Brain microvascular endothelial cell (primary cell): Measurements from ENCODE around the gene RRP1.

ENCODE experiments used
- DNase-seq: peaks from one replicate; pipeline ENCODE4 v3.0.0-alpha.2; 2020
- H3K27ac ChIP-seq: fragments of 250-450 bp; sonication (Bioruptor Pico); 2 replicates; pipeline ENCODE4 v1.5.1; 2020; ENCODE audit warnings: mild to moderate bottlenecking, moderate library complexity
- H3K27me3 ChIP-seq: fragments of 250-450 bp; sonication (Bioruptor Pico); replicated peaks from 2 replicates; pipeline ENCODE4 v1.5.1; 2020; ENCODE audit warnings: mild to moderate bottlenecking
- H3K36me3 ChIP-seq: fragments of 250-450 bp; sonication (Bioruptor Pico); replicated peaks from 2 replicates; pipeline ENCODE4 v1.5.1; 2020; ENCODE audit warnings: mild to moderate bottlenecking
- H3K4me3 ChIP-seq: 2 replicates; pipeline ENCODE4 v1.5.1; 2011; ENCODE audit warnings: low read depth, mild to moderate bottlenecking, control low read depth, low read length, moderate library complexity
- CTCF ChIP-seq: IDR thresholded peaks from 2 replicates; pipeline ENCODE4 v1.5.1; 2011; ENCODE audit warnings: low read depth, mild to moderate bottlenecking, moderate library complexity, low read length, control low read depth, inconsistent platforms; ENCODE audit errors: missing control alignments
- in situ Hi-C: cut with HindIII; loops from 2 replicates; pipeline ENCODE4 v1.10.0; 2017; ENCODE audit warnings: low sequenced_read_pairs, low pct_ligation_motif_present

Gene RRP1

GRCh38 chr21:43812957-43813655 lies 23.7 kb downstream of the RRP1 start:
- Histone ChIP-seq H3K4me3 (no peak overlapping the region), H3K27ac (no peak overlapping the region), H3K27me3 (peaks cover 4% of the 10 kb centered on the region), H3K36me3 (no peaks in the 10 kb centered on the region)
- DNase-seq = no peak
- in situ Hi-C loops = no loop called here
- TF ChIP-seq CTCF = no peak

- Histone ChIP-seq H3K27ac (no peak overlapping the region), H3K27me3 (peaks cover 4% of the 10 kb centered on the region), H3K36me3 (no peaks in the 10 kb centered on the region), H3K4me3 (no peak overlapping the region)
- in situ Hi-C loops = no loop called here
- DNase-seq = no peak
- TF ChIP-seq CTCF = no peak
Measured at GRCh38 chr21:43813656-43813980, 24.2 kb downstream of the RRP1 start.

GRCh38 chr21:43814215-43815106 lies 25.1 kb downstream of the RRP1 start:
- Histone ChIP-seq H3K36me3 (no peaks in the 10 kb centered on the region), H3K4me3 (no peak overlapping the region), H3K27me3 (peaks cover 4% of the 10 kb centered on the region), H3K27ac (no peak overlapping the region)
- no peak for DNase-seq
- no peak for TF ChIP-seq CTCF
- in situ Hi-C loops = no loop called here

GRCh38 chr21:43815107-43815613 lies 25.8 kb downstream of the RRP1 start:
- Histone ChIP-seq H3K27ac (no peak overlapping the region), H3K27me3 (peaks cover 4% of the 10 kb centered on the region), H3K36me3 (no peaks in the 10 kb centered on the region), H3K4me3 (no peak overlapping the region)
- TF ChIP-seq CTCF = no peak
- in situ Hi-C loops = no loop called here
- no peak for DNase-seq

GRCh38 chr21:43815991-43816390 lies 26.6 kb downstream of the RRP1 start:
- DNase-seq = no peak
- Histone ChIP-seq H3K36me3 (no peaks in the 10 kb centered on the region), H3K27me3 (peaks cover 4% of the 10 kb centered on the region), H3K4me3 (no peak overlapping the region), H3K27ac (no peak overlapping the region)
- in situ Hi-C loops = no loop called here
- no peak for TF ChIP-seq CTCF
